Left ventricle myocardium inferior (tissue), 1 donor: ENCODE data around the gene STARD3NL. TPM values are rescaled to one million over a fixed set of nuclear protein-coding genes. Genes with fewer than 3 reads are reported as not detected.
"Not testable (repeated sequence)": the region's sequence is repeated elsewhere in the genome, so short reads cannot be mapped to it uniquely, and the experiment has no call there.

Experiments
- DNase-seq: peaks from one replicate; pipeline ENCODE4 v3.0.0-alpha.2; 2020
- H3K27ac ChIP-seq: fragments of 200-600 bp; replicated peaks from 2 replicates; pipeline ENCODE4 v1.8.0; 2021
- H3K27me3 ChIP-seq: fragments of 200-600 bp; 2 replicates; pipeline ENCODE4 v1.8.0; 2021; ENCODE audit warnings: low read depth
- H3K36me3 ChIP-seq: fragments of 200-600 bp; 2 replicates; pipeline ENCODE4 v1.8.0; 2021
- H3K4me1 ChIP-seq: fragments of 200-600 bp; 2 replicates; pipeline ENCODE4 v1.8.0; 2021
- H3K4me3 ChIP-seq: fragments of 200-600 bp; 2 replicates; pipeline ENCODE4 v1.8.0; 2021; ENCODE audit warnings: mild to moderate bottlenecking, moderate library complexity
- H3K9me3 ChIP-seq: fragments of 200-600 bp; replicated peaks from 2 replicates; pipeline ENCODE4 v1.8.0; 2021
- intact Hi-C: fragments of 100-400 bp; cut with micrococcal nuclease; formaldehyde crosslinking; loops from one replicate; pipeline ENCODE4 v1.11.0; 2022
- total RNA-seq: library from RNA; stranded (reverse); fragmentation: NEBNext Ultra II Directional; extraction: Animal tissue kit (Norgen Biotek cat#: 25700); gene quantifications from one replicate; pipeline ENCODE4 v1.2.1, GENCODE V29; 2021
- TF ChIP-seq, protein P1 (sequence below): fragments of 200-600 bp; IDR thresholded peaks from 2 replicates; pipeline ENCODE4 v1.8.0; 2021; ENCODE audit warnings: antibody characterized with exemption, mild to moderate bottlenecking, borderline replicate concordance
- donor health status: DM: no; HTN: yes; CAD: no; lungs with severe emphysema.

The STARD3NL gene
- total RNA-seq, 1 donor from 2014 or later, result 24.8 TPM

DNA sequence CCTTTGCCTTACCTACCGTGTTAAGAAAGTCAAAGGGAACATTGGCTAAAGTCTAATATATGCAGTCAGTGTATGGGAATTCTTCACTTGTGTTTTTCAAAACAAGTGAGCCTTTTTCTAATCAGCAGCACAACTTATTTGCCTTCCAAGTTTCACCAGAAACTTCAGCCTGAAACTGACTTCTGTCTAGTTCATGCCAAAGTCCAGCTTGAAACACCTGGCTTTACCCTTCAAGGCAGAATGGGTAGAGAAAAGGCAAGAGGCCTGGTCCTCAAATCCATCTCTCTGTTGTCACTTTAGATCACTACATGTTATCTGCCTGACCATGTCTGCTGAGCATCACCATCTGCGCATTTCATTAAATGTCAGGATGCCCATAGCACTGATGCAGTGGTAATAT, 92.4 kb downstream of the STARD3NL start:
- H3K36me3 ChIP-seq, H3K9me3 ChIP-seq, H3K27ac ChIP-seq, intact Hi-C loops, H3K27me3 ChIP-seq, DNase-seq, H3K4me1 ChIP-seq, H3K4me3 ChIP-seq: not testable (repeated sequence)

DNA sequence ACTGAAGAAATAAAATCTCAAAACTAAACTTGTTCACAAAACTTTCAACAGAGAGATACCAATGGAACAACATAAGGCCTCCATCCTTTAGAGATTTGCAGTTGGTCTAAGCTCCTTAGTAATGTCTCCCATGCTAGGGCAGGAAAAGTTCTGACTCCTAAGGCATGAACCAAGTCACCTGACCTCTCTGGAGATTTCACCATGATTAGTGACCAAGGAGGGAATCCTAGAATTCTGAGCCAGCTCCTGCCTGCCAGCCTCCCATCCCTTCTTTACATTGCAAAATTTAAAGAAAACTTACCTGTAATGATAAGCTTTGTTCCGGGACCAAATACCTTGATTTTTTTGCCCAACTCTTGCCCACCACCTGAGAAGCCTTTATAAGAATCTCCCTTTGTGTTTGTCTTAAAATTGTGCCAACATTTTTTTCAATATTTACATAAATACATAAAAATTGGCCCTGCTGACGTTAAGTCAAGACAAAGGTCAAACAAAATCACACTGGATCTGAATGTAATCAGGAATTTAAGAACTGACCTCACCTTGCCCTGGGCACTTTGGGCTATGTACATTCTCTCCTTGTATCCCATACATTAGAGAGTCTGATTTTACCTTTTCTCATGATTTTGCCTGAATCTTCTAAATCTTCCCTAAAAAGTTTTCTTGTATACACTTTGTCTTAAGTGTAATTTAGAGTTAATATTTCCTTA, 95.4 kb downstream of the STARD3NL start, which contains the start of gene TARP:
TSS of gene TARP (minus strand) at position 351 of the 710 bp plus-strand sequence.
- no peaks in the 10 kb centered on the region for H3K4me1 ChIP-seq
- intact Hi-C loops, result no loop called here
- H3K27me3 ChIP-seq, result no peaks in the 10 kb centered on the region
- H3K36me3 ChIP-seq, result no peaks in the 10 kb centered on the region
- H3K27ac ChIP-seq, result no peak within 1 kb of the TSS
- no peaks in the 10 kb centered on the region for H3K9me3 ChIP-seq
- no peak within 1 kb of the TSS for H3K4me3 ChIP-seq
- no peak for DNase-seq
- TF ChIP-seq, protein P1, sequence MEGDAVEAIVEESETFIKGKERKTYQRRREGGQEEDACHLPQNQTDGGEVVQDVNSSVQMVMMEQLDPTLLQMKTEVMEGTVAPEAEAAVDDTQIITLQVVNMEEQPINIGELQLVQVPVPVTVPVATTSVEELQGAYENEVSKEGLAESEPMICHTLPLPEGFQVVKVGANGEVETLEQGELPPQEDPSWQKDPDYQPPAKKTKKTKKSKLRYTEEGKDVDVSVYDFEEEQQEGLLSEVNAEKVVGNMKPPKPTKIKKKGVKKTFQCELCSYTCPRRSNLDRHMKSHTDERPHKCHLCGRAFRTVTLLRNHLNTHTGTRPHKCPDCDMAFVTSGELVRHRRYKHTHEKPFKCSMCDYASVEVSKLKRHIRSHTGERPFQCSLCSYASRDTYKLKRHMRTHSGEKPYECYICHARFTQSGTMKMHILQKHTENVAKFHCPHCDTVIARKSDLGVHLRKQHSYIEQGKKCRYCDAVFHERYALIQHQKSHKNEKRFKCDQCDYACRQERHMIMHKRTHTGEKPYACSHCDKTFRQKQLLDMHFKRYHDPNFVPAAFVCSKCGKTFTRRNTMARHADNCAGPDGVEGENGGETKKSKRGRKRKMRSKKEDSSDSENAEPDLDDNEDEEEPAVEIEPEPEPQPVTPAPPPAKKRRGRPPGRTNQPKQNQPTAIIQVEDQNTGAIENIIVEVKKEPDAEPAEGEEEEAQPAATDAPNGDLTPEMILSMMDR, result no peak

DNA sequence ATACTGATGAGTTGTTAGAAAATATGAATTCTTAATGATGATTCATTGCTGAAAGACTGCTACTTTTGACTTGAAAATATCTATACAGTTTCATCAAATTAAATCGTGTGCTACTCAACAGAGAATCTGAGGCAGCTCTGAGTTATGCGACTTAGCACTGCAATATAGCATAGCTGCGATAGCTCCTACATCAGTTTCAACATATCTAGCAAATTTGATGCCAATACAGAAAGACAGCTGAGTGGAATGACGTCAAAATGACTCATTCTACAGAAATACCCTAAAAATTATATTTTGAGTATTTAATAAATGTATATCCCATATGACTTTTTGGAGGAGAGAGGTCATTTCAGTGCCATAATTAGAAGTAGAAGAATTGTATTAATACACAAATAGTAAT, 96.4 kb downstream of the STARD3NL start:
- TF ChIP-seq, protein P1, result no peak
- Histone ChIP-seq H3K9me3 (no peaks in the 10 kb centered on the region), H3K4me1 (no peaks in the 10 kb centered on the region), H3K27me3 (no peaks in the 10 kb centered on the region), H3K27ac (no peak overlapping the region), H3K36me3 (no peaks in the 10 kb centered on the region), H3K4me3 (no peak overlapping the region)
- intact Hi-C loops, result no loop called here
- no peak for DNase-seq

DNA sequence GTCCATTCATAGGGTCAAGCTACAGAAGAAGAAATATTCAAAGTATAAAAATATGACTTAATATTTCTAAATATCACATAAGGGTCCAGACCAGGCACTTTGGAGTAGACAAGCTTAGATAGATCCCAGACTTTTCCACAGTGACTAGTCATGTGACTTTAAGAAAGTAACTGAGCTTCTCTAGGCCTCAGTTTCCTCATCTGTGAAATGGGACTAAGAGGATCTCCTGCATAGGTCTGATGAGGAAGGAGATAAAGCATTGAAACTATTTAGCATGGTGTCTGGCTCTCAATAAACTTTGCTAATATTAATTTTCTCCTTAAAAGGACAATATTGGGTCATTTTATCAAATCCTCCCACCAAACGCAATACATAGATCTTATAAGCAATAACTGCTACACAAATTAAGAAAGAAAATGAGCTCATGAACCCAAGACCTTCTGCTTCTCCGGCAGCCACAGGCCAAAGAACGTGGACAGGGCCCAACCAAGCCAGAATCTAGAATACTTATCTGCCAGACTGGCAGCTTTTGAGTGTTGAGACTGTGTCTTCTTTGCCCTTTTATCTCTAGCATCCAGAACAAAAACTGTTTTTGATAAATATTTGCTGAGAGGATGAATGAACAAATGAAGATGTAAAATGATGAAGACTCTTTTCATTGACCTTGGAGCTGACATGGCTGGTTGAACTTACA, 97.0 kb downstream of the STARD3NL start:
- no peaks in the 10 kb centered on the region for H3K27me3 ChIP-seq
- no peak overlapping the region for H3K27ac ChIP-seq
- H3K4me3 ChIP-seq, result no peak overlapping the region
- no peaks in the 10 kb centered on the region for H3K9me3 ChIP-seq
- DNase-seq, result no peak
- intact Hi-C loops, result no loop called here
- H3K36me3 ChIP-seq, result no peaks in the 10 kb centered on the region
- TF ChIP-seq, protein P1, result no peak
- no peaks in the 10 kb centered on the region for H3K4me1 ChIP-seq

DNA sequence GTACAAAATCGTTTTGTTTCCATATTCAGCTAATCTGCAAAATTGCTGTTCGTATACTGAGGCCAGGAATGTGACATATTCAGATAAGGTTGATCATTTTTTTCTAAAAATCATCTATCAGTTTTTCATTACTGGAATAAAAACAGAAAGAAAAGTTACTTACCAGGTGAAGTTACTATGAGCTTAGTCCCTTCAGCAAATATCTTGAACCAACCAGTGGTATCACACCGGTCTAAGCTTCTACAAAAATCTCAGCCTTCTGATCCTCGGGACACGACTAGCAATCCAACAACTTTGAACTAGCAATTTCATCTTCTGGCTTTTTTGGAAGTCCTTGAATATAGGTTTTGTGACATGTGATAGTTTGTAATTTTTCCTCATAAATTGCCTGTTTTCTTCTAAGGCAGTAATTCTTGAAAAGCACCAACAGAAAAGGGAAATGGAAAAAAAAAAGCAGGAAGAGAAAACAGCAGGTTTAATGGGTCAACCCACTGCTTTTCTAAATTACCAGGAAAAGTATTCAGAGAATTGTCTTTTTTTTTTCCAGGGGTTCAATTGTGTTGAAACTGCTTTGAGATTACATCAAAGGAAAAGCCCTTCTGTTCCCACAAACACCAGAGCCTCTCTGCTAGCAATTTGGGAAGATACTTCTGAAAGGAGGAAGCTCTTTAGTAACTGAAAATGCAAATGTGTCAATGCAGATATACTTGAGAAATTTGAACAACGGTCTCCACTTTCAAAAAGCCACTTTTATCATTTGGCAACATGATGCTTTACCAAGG, 98.2 kb downstream of the STARD3NL start:
- no peak overlapping the region for H3K27ac ChIP-seq
- H3K4me1 ChIP-seq, result no peaks in the 10 kb centered on the region
- H3K9me3 ChIP-seq, result no peaks in the 10 kb centered on the region
- TF ChIP-seq, protein P1, result no peak
- H3K4me3 ChIP-seq, result no peak overlapping the region
- H3K27me3 ChIP-seq, result no peaks in the 10 kb centered on the region
- intact Hi-C loops, result no loop called here
- DNase-seq, result no peak
- no peaks in the 10 kb centered on the region for H3K36me3 ChIP-seq
